Lung microvascular endothelial cell (primary cell): ENCODE measurements around the gene MAPK14. TPM values are rescaled to one million over a fixed set of nuclear protein-coding genes. Genes with fewer than 3 reads are reported as not detected.
"Not testable (repeated sequence)": the region's sequence is repeated elsewhere in the genome, so short reads cannot be mapped to it uniquely, and the experiment has no call there.

Source experiments
- DNase-seq, 2 donors: peaks; one replicate each; pipeline versions ENCODE4 v3.0.0 to v3.0.0-alpha.2; 2010; ENCODE audit warnings: low read depth in 2 of 2
- total RNA-seq: library from RNA; depleted of rRNA; stranded (reverse); fragments of >200 nt; gene quantifications from 2 replicates; pipeline ENCODE4 v1.2.1, GENCODE V29; 2014

Gene MAPK14
- total RNA-seq, 1 donor from 2014 or later = 36.5 TPM

DNA sequence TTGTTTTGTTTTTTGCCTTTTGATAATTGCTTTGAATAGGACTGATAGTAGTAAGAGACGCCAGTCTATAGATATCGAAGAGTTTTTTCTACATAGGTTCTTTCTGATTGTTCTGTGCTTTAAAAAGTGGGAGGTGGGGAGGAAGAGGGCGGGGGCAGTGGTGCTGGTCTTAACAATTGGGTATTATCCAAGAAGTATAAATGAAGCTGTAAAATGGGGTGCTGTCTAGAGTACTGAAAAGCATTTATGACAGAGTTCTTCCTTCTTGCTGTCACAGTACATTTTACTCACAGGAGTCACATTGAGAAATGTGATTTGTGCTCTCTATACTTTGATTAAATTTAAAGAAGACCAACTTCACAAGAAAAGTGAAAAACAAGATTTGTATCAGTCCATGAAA is 41.0 kb downstream of the MAPK14 start:
- no peak for DNase-seq

DNA sequence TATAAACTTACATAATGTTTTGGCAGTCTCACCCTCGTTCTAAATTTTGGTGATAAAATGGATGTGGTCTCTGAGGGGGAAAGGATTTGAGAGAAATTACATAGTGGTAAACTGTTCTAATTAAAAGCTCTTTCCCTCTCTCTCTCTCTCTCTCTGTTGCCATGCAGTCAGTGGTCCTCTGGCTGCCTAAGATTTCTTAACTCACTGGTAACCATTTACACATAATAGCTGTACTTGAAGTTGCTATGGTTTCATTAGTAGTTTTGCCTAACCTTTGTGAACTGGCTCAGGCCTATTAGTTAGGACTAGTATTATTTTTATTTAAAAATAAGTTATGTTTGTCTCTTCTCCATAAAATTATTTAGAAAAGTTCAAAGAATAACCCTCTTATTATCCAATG is 42.0 kb downstream of the MAPK14 start:
- DNase-seq = no peak

GRCh38 chr6:36070252-36070651 is 42.6 kb downstream of the MAPK14 start:
- no peak for DNase-seq

GRCh38 chr6:36071281-36071680 is 43.7 kb downstream of the MAPK14 start:
- no peak for DNase-seq

GRCh38 chr6:36071714-36072113 is 44.1 kb downstream of the MAPK14 start:
- no peak for DNase-seq

DNA sequence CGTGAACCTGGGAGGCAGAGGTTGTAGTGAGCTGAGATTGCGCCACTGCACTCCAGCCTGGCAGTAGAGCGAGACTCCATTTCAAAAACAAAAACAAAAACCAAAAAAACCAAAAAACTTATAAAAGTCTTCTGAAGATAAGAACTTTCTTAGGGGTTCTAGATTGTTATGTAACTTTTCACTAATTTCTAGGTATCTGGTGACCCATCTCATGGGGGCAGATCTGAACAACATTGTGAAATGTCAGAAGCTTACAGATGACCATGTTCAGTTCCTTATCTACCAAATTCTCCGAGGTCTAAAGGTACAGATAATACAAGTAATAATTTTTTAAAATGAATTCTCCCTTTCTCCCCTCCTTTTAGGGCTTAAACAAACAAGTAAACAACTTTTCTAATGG is 45.1 kb downstream of the MAPK14 start:
- DNase-seq = no peak

GRCh38 chr6:36073587-36073986 is 46.0 kb downstream of the MAPK14 start:
- no peak for DNase-seq

GRCh38 chr6:36075656-36076055 is 48.0 kb downstream of the MAPK14 start:
- peak in 1 of 2 donors; percentile 32 for DNase-seq

DNA sequence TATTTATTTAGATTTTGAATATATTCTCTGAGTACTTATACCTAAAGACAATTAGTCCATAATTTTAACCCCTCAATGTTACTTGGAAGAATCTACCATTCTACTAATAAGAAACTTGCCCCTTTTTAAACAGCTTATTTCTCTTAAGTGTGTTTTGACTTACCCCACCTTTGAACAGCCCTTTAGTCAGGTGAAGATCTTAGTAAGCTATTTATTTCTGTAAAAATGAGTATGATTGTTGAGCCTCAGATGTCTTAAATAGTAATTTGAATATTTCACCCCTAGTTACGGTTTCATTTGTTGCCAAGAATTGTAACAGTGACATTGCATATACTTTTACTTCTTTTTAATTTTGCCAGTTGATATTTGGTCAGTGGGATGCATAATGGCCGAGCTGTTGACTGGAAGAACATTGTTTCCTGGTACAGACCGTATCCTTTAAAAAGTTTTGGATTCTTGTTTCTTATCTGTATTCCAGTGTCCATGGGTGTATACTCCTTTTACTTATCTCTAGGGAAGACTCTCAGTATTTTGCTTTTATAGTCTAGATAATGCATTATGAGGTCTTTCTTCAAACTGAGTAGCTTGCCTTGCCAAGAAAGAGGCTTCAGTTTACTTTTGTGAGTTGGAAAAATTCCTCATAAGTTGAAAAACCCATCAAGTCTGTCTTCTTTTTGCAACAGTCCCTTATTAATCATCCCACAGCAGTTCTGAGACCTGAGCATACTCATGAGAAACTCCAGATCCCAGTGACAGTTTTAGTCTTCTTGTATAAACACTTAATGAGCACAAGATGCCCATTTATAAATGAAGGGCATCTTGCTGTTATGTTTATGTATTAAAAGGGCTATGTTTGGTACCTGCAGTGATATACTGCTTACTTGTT is 48.8 kb downstream of the MAPK14 start:
- no peak for DNase-seq

DNA sequence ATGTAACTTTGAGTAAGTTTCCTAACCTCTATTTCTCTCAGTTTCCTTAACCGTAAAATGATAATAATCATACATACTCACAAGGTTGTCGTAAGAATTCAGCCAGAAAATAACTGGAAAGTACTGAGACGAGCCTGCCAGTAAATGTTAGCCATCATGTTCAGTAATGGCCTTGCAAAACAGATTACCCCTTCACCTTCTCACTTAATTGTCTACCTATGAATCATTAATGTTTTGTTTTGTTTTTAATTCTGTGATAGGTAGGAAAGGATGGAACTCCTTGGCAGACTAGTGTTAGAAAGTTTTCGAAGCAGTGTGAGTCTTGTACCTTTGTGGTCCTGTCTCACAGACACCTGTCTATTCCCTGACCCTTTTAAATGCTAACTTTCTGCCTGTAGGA is 50.6 kb downstream of the MAPK14 start:
- DNase-seq = no peak

- DNase-seq = no peak
These were observed 52.0 kb downstream of the MAPK14 start for GRCh38 chr6:36079601-36080000.

GRCh38 chr6:36082318-36082717 is 54.7 kb downstream of the MAPK14 start:
- DNase-seq = no peak

GRCh38 chr6:36083446-36083845 is 55.8 kb downstream of the MAPK14 start:
- no peak for DNase-seq

GRCh38 chr6:36088204-36088603 is 60.6 kb downstream of the MAPK14 start:
- DNase-seq = not testable (repeated sequence)

- no peak for DNase-seq
These were observed 61.4 kb downstream of the MAPK14 start for GRCh38 chr6:36089048-36089447.

DNA sequence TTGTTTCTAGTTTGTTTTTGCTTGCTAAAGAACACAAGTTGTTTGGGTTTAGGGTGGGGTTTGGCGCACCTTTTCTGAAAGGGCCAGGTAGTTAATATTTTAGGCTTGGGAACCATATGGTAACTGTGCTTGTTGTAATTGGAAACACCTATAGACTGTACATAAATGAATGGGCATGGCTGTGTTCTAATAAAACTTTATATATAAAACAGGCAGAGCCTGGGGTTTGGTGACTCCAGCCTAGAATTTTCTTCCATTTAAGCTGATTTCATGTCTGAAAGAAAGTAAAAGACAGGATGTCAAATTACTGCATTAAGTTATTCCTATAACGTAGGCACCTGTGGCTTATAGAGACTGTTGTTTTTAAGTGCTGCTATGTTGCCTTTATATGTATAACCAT is 66.6 kb downstream of the MAPK14 start:
- DNase-seq = no peak

DNA sequence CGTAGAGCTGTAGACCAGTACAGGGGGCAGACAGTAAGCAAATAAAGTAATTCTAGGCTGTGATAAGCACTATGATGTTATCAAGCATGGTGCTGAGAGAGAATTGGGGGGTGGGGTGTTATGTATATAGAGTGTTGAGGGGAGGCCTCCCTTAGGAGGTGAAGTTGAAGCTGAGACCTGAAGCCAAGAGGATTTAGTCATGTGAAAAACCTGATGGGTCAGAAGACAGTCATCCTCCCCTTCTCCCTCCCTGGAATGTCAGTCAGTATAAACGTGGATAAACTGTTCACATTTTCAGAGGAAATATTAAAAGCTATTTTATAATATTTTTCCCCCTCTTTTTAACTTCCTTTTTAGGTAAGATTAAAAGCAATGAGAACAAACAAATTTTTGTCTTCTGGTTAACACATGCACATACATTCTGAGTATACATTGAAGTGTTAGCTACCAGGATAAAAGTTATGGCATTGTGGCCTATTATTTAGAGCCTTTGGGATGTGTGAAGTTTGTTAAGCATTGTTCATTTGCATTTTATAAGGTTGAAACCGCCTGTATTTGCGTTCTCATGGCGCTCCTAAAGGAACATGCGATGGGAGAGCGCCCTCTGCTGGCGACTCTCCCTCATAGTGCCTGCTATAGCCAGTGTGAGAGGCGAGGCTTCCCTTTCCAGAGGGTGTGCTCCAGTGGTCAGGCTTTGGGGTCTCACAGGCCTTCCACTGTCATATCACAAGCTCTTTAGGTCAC is 67.3 kb downstream of the MAPK14 start:
- DNase-seq = peak; percentile 81 to 88

DNA sequence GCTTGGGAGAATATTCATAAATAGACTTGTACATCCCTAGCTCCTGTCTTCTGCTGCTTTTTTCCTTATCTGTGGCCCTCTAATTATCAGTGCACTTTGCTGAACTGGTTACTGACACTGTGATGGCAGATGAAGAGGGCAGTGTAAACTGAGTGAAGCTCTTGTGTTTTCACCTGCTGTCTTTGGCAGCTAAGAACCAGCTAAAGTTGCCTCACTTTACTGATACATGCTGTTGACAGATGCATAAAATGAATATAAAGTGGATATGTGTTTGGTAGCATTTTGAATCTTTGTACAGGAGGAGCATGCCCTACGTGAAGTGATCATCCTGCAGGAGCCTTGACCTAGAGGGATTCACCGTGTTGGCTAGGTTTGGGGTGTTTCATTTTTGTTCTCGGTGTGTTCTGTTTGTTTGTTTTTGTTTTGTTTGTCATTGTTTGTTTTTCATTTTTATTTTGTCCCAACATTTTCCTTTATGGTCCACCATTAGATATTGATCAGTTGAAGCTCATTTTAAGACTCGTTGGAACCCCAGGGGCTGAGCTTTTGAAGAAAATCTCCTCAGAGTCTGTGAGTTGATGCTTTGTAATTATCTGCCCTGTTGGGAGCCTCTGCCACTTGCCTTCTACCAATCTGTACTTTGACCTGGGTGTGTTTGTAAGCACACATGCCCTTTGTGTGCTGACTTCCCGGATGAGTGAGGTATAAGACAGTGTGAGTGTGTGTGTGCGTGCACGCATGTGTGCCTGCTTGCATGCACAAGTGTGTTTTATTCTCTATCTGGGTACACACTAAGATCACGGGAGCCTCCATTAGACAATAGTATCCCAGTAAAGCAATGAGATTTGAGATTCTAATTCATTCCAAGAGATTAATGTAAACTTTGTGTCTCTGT is 68.1 kb downstream of the MAPK14 start:
- DNase-seq = no peak

DNA sequence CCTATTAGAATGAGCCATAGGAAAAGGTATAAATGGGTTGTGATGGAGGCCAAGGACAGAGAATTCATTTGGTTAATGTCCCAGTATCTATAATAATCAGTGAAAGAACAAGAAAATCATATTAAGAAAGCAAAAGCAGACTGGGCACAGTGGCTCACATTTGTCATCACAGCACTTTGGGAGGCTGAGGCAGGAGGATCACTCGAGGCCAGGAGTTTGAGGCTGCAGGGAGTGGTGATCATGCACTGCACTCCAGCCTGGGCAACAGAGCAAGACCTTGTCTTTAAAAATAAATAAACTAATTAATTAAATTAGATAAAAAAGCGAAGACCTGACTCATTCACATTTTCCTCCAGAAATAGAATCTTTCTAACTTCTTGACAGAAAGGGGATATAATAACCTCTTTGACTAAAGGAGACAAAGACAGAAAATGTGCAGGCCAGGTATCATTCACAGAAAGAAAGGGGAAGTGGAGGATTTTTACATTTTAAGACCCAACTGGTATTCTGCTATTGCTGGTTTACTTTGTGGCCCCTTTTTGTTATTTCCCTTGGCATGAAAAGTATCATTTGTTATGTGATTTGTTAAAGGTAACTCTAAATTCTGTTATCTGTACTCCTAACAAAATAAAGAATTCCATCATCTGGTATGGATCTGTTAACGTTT is 70.8 kb downstream of the MAPK14 start:
- DNase-seq = no peak

GRCh38 chr6:36098920-36099647 is 71.5 kb downstream of the MAPK14 start:
- DNase-seq = no peak
